ENCODE measurements around the gene CNGB1. TPM values are rescaled to one million over a fixed set of nuclear protein-coding genes. Genes with fewer than 3 reads are reported as not detected.
A peak's percentile ranks its signal among the peaks of the same experiment; 100 is the strongest.
"Not testable (repeated sequence)": the region's sequence is repeated elsewhere in the genome, so short reads cannot be mapped to it uniquely, and the experiment has no call there.

Gene CNGB1
- total and polyA plus RNA-seq, 4 donors: 2.1 to 6.5 (median 4.3) TPM

DNA sequence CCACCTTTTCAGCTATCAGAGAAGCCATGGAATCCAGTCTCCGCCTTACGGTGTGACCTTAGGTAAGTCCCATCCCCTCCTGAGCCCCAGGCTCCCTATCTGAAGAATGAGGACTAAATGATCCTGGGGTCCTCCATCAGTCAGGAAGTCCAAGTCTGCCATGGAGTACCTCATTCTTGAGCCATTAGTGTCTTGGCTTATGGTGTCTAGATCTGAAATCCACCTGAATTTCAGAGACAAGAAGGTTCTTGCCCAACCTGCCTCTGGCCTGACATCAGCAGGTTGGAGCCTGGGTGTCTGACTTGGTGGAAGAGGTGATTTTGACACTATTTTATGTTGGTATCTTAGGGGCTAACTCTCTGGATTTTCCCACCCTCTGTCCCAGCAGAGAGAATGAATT is 47.1 kb downstream of the CNGB1 start:
- Histone ChIP-seq H3K4me1 (ENCODE audit: control insufficient read depth, insufficient read depth, low read length) (no peaks in the 10 kb centered on the region), H3K4me3 (ENCODE audit: low read depth, low read length) (no peak overlapping the region), H3K27ac (ENCODE audit: low read depth, low read length) (no peak overlapping the region), H3K36me3 (ENCODE audit: control insufficient read depth, insufficient read depth, low read length) (no peaks in the 10 kb centered on the region), H3K27me3 (ENCODE audit: control insufficient read depth, insufficient read depth, low read length) (no peaks in the 10 kb centered on the region), H3K9me3 (ENCODE audit: control insufficient read depth, insufficient read depth, low read length) (no peaks in the 10 kb centered on the region)
- whole genome bisulfite sequencing (ENCODE audit: insufficient coverage): no CpG with 5 or more reads among the region's 2 CpGs
- DNase-seq (ENCODE audit: low read depth in 4 of 6, low spot score in 6 of 6): no peak

- no peaks in the 10 kb centered on the region for H3K4me1 ChIP-seq (ENCODE audit: control insufficient read depth, insufficient read depth, low read length)
- no CpG with 5 or more reads among the region's 2 CpGs for WGBS (ENCODE audit: insufficient coverage)
- no peaks in the 10 kb centered on the region for H3K27me3 ChIP-seq (ENCODE audit: control insufficient read depth, insufficient read depth, low read length)
- no peak overlapping the region for H3K4me3 ChIP-seq (ENCODE audit: low read depth, low read length)
- no peak overlapping the region for H3K27ac ChIP-seq (ENCODE audit: low read depth, low read length)
- no peaks in the 10 kb centered on the region for H3K9me3 ChIP-seq (ENCODE audit: control insufficient read depth, insufficient read depth, low read length)
- no peak for DNase-seq (ENCODE audit: low read depth in 4 of 6, low spot score in 6 of 6)
- H3K36me3 ChIP-seq (ENCODE audit: control insufficient read depth, insufficient read depth, low read length): no peaks in the 10 kb centered on the region
Measured at GRCh38 chr16:57923418-57923817, 47.5 kb downstream of the CNGB1 start.

GRCh38 chr16:57920880-57921229 is 50.1 kb downstream of the CNGB1 start:
- DNase-seq (ENCODE audit: low read depth in 4 of 6, low spot score in 6 of 6): peak in 1 of 6 donors; percentile 26
- Histone ChIP-seq H3K27me3 (ENCODE audit: control insufficient read depth, insufficient read depth, low read length) (no peaks in the 10 kb centered on the region), H3K36me3 (ENCODE audit: control insufficient read depth, insufficient read depth, low read length) (no peaks in the 10 kb centered on the region), H3K4me1 (ENCODE audit: control insufficient read depth, insufficient read depth, low read length) (no peaks in the 10 kb centered on the region), H3K27ac (ENCODE audit: low read depth, low read length) (no peak overlapping the region), H3K9me3 (ENCODE audit: control insufficient read depth, insufficient read depth, low read length) (no peaks in the 10 kb centered on the region), H3K4me3 (ENCODE audit: low read depth, low read length) (no peak overlapping the region)
- WGBS (ENCODE audit: insufficient coverage): no CpG with 5 or more reads among the region's 2 CpGs

GRCh38 chr16:57920215-57920879 is 50.6 kb downstream of the CNGB1 start:
- no peak overlapping the region for H3K4me3 ChIP-seq (ENCODE audit: low read depth, low read length)
- no peaks in the 10 kb centered on the region for H3K9me3 ChIP-seq (ENCODE audit: control insufficient read depth, insufficient read depth, low read length)
- DNase-seq (ENCODE audit: low read depth in 4 of 6, low spot score in 6 of 6): no peak
- H3K4me1 ChIP-seq (ENCODE audit: control insufficient read depth, insufficient read depth, low read length): no peaks in the 10 kb centered on the region
- no peaks in the 10 kb centered on the region for H3K36me3 ChIP-seq (ENCODE audit: control insufficient read depth, insufficient read depth, low read length)
- H3K27me3 ChIP-seq (ENCODE audit: control insufficient read depth, insufficient read depth, low read length): no peaks in the 10 kb centered on the region
- H3K27ac ChIP-seq (ENCODE audit: low read depth, low read length): no peak overlapping the region
- 90% methylated on average over 14 of the region's 14 CpGs for WGBS (ENCODE audit: insufficient coverage)

GRCh38 chr16:57918994-57919393 is 51.9 kb downstream of the CNGB1 start:
- no peak for DNase-seq (ENCODE audit: low read depth in 4 of 6, low spot score in 6 of 6)
- Histone ChIP-seq H3K27me3 (ENCODE audit: control insufficient read depth, insufficient read depth, low read length) (no peaks in the 10 kb centered on the region), H3K4me1 (ENCODE audit: control insufficient read depth, insufficient read depth, low read length) (no peaks in the 10 kb centered on the region), H3K36me3 (ENCODE audit: control insufficient read depth, insufficient read depth, low read length) (no peaks in the 10 kb centered on the region), H3K4me3 (ENCODE audit: low read depth, low read length) (no peak overlapping the region), H3K27ac (ENCODE audit: low read depth, low read length) (no peak overlapping the region), H3K9me3 (ENCODE audit: control insufficient read depth, insufficient read depth, low read length) (no peaks in the 10 kb centered on the region)
- 91% methylated on average over 6 of the region's 6 CpGs for WGBS (ENCODE audit: insufficient coverage)

DNA sequence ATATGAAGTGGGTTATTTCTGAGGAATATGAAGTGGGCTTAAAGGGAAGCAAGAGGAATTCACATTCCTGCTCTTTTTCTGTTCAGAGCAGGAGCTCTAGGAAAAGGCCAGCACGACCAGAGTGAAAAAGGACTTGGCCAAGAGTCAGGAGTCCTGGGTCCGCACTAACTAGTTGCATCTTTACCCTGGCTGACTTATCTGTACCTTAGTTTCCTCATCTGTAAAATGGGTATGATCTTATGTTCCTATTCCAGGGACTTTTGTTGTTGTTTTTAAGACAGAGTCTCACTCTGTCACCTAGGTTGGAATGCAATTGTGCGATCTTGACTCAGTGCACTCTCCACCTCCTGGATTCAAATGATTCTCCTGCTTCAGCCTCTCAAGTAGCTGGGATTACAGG is 52.5 kb downstream of the CNGB1 start:
- 80% methylated on average over 1 of the region's 3 CpGs for WGBS (ENCODE audit: insufficient coverage)

DNA sequence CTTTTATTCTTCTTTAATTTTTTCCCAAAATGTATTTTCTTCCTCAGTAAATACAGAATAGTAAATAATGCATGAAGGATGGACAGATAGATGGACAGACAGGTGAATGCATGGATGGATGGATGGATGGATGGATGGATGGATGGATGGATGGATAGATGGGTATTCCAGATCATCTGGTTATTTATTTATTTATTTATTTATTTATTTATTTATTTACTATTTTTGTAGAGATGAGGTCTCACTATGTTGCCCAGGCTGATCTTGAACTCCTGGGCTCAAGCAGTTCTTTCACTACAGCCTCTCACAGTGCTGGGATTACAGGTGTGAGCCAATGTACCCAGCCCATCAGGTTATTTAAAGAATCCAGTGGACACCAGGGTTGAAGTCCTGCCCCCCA is 53.0 kb downstream of the CNGB1 start:
- H3K9me3 ChIP-seq (ENCODE audit: control insufficient read depth, insufficient read depth, low read length); H3K27me3 ChIP-seq (ENCODE audit: control insufficient read depth, insufficient read depth, low read length); H3K27ac ChIP-seq (ENCODE audit: low read depth, low read length); DNase-seq (ENCODE audit: low read depth in 4 of 6, low spot score in 6 of 6); H3K36me3 ChIP-seq (ENCODE audit: control insufficient read depth, insufficient read depth, low read length); H3K4me1 ChIP-seq (ENCODE audit: control insufficient read depth, insufficient read depth, low read length); H3K4me3 ChIP-seq (ENCODE audit: low read depth, low read length): not testable (repeated sequence)

More for the DNA sequence above, 52.5 kb downstream of the CNGB1 start:
- Histone ChIP-seq H3K4me1 (ENCODE audit: control insufficient read depth, insufficient read depth, low read length) (no peaks in the 10 kb centered on the region), H3K27me3 (ENCODE audit: control insufficient read depth, insufficient read depth, low read length) (no peaks in the 10 kb centered on the region), H3K4me3 (ENCODE audit: low read depth, low read length) (no peak overlapping the region), H3K27ac (ENCODE audit: low read depth, low read length) (no peak overlapping the region), H3K9me3 (ENCODE audit: control insufficient read depth, insufficient read depth, low read length) (no peaks in the 10 kb centered on the region), H3K36me3 (ENCODE audit: control insufficient read depth, insufficient read depth, low read length) (no peaks in the 10 kb centered on the region)
- no peak for DNase-seq (ENCODE audit: low read depth in 4 of 6, low spot score in 6 of 6)

DNA sequence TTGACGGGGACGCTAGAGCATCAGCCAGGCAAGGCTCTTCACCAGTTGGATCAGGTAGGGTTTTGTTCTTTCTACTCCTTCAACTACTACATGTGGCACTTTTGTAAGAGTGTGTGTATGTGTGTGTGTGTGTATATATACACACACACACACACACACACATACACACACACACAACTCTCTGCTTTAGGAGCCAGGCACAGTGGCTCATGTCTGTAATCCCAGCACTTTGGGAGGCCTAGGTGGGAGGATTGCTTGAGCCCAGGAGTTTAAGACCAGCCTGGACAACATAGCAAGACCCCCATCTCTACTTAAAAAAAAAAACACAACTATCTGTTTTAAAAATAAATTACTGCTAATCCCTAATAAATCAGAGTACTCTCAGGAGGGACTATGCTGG is 53.4 kb downstream of the CNGB1 start:
- not testable (repeated sequence) for H3K36me3 ChIP-seq (ENCODE audit: control insufficient read depth, insufficient read depth, low read length); H3K27ac ChIP-seq (ENCODE audit: low read depth, low read length); H3K4me1 ChIP-seq (ENCODE audit: control insufficient read depth, insufficient read depth, low read length); H3K27me3 ChIP-seq (ENCODE audit: control insufficient read depth, insufficient read depth, low read length); H3K9me3 ChIP-seq (ENCODE audit: control insufficient read depth, insufficient read depth, low read length); H3K4me3 ChIP-seq (ENCODE audit: low read depth, low read length); DNase-seq (ENCODE audit: low read depth in 4 of 6, low spot score in 6 of 6)
- WGBS (ENCODE audit: insufficient coverage): no CpG with 5 or more reads among the region's 2 CpGs

GRCh38 chr16:57916735-57917438 is 54.0 kb downstream of the CNGB1 start:
- no peaks in the 10 kb centered on the region for H3K27me3 ChIP-seq (ENCODE audit: control insufficient read depth, insufficient read depth, low read length)
- 96% methylated on average over 9 of the region's 17 CpGs for WGBS (ENCODE audit: insufficient coverage)
- H3K4me1 ChIP-seq (ENCODE audit: control insufficient read depth, insufficient read depth, low read length): no peaks in the 10 kb centered on the region
- no peak overlapping the region for H3K4me3 ChIP-seq (ENCODE audit: low read depth, low read length)
- no peaks in the 10 kb centered on the region for H3K9me3 ChIP-seq (ENCODE audit: control insufficient read depth, insufficient read depth, low read length)
- DNase-seq (ENCODE audit: low read depth in 4 of 6, low spot score in 6 of 6): no peak
- H3K36me3 ChIP-seq (ENCODE audit: control insufficient read depth, insufficient read depth, low read length): no peaks in the 10 kb centered on the region
- H3K27ac ChIP-seq (ENCODE audit: low read depth, low read length): no peak overlapping the region

GRCh38 chr16:57915811-57916488 is 55.0 kb downstream of the CNGB1 start:
- H3K27ac ChIP-seq (ENCODE audit: low read depth, low read length): no peak overlapping the region
- no peaks in the 10 kb centered on the region for H3K27me3 ChIP-seq (ENCODE audit: control insufficient read depth, insufficient read depth, low read length)
- no peak for DNase-seq (ENCODE audit: low read depth in 4 of 6, low spot score in 6 of 6)
- H3K36me3 ChIP-seq (ENCODE audit: control insufficient read depth, insufficient read depth, low read length): no peaks in the 10 kb centered on the region
- no peaks in the 10 kb centered on the region for H3K4me1 ChIP-seq (ENCODE audit: control insufficient read depth, insufficient read depth, low read length)
- WGBS (ENCODE audit: insufficient coverage): 87% methylated on average over 5 of the region's 12 CpGs
- H3K9me3 ChIP-seq (ENCODE audit: control insufficient read depth, insufficient read depth, low read length): no peaks in the 10 kb centered on the region
- no peak overlapping the region for H3K4me3 ChIP-seq (ENCODE audit: low read depth, low read length)
